NB4 (cell line): ENCODE results near the gene SLC9C1.

ENCODE experiments used
- DNase-seq: peaks from one replicate; pipeline ENCODE4 v3.0.0; 2010; ENCODE audit warnings: low read depth
- H3K4me3 ChIP-seq: one replicate; pipeline ENCODE4 v1.5.1; 2011; ENCODE audit warnings: mild to moderate bottlenecking, low read depth, low read length, moderate library complexity
- MAX ChIP-seq: IDR thresholded peaks from 2 replicates; pipeline ENCODE4 v1.6.1; 2011; ENCODE audit warnings: low read depth, low read length
- MYC ChIP-seq: IDR thresholded peaks from 2 replicates; pipeline ENCODE4 v1.6.1; 2011; ENCODE audit warnings: low read depth, low read length
- POLR2A ChIP-seq: IDR thresholded peaks from 2 replicates; pipeline ENCODE4 v1.6.1; 2011; ENCODE audit warnings: mild to moderate bottlenecking; ENCODE audit not compliant: insufficient read length; ENCODE audit errors: extremely low read depth
- TF ChIP-seq, protein P1 (sequence below): IDR thresholded peaks from one replicate; pipeline ENCODE4 v1.5.1; 2012; ENCODE audit warnings: low read depth, low read length

The SLC9C1 gene

DNA sequence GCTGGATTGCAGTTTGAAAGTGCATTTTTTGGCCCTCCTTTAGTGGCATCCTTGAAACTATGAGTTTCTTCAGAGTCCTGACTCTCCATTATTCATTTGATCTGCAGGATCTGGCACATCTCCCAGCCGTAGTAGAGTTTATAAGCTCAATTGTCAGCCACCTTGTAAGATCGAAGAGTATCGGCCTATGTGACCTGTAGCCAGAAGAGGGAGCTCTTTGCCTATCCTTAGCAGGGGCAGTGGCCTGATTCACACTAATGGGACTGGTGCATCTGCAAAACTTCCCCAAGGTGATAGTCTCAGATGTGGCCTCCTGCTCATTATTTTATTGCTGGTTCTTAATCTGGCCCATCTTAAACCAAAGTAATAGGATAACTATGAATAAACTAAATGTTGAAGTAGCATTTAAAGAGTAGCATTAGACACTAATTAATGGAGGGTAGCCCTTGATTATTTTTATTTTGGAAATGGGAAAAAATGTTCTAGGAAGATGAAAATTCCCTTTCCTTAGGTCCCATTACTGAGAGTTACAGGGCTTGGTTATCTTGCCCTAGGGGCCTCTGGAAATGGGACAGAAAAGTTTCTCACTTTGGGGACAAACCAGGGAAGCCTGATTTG is 182.1 kb downstream of the SLC9C1 start:
- DNase-seq = peak; percentile 71
- TF ChIP-seq, protein P1, sequence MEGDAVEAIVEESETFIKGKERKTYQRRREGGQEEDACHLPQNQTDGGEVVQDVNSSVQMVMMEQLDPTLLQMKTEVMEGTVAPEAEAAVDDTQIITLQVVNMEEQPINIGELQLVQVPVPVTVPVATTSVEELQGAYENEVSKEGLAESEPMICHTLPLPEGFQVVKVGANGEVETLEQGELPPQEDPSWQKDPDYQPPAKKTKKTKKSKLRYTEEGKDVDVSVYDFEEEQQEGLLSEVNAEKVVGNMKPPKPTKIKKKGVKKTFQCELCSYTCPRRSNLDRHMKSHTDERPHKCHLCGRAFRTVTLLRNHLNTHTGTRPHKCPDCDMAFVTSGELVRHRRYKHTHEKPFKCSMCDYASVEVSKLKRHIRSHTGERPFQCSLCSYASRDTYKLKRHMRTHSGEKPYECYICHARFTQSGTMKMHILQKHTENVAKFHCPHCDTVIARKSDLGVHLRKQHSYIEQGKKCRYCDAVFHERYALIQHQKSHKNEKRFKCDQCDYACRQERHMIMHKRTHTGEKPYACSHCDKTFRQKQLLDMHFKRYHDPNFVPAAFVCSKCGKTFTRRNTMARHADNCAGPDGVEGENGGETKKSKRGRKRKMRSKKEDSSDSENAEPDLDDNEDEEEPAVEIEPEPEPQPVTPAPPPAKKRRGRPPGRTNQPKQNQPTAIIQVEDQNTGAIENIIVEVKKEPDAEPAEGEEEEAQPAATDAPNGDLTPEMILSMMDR = peak; percentile 88
- no peak for TF ChIP-seq MAX
- H3K4me3 ChIP-seq = no peak overlapping the region

DNA sequence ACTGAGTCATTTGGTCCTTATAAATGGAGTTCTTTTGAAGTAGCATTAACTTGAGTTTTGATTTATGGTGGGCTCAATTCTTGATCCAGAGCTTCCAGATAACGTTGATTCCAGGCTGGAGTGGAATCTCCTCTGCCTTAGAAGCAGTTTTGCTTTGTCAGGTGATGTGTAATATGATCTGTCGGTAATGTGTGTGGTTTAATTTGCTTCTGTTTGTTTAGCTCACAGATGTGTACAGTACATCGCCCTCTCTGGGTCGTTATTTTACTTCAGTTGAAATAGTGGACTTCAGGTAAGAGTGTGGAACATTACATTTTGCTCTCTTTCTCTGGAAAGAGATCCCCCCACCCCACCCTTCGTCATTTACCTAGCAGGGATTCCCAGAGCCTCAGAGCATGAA is 184.7 kb downstream of the SLC9C1 start:
- H3K4me3 ChIP-seq = no peak overlapping the region
- no peak for TF ChIP-seq POLR2A
- TF ChIP-seq, protein P1 = no peak
- TF ChIP-seq MAX = no peak
- no peak for TF ChIP-seq MYC
- no peak for DNase-seq

GRCh38 chr3:112104774-112105173 is 189.2 kb downstream of the SLC9C1 start:
- TF ChIP-seq MAX (no peak), MYC (no peak)
- DNase-seq = no peak
- H3K4me3 ChIP-seq = no peak overlapping the region

- no peak overlapping the region for H3K4me3 ChIP-seq
- TF ChIP-seq MYC (no peak), MAX (no peak), POLR2A (no peak)
- TF ChIP-seq, protein P1 = no peak
- DNase-seq = no peak
Observed at GRCh38 chr3:112101916-112102315, 192.1 kb downstream of the SLC9C1 start.

DNA sequence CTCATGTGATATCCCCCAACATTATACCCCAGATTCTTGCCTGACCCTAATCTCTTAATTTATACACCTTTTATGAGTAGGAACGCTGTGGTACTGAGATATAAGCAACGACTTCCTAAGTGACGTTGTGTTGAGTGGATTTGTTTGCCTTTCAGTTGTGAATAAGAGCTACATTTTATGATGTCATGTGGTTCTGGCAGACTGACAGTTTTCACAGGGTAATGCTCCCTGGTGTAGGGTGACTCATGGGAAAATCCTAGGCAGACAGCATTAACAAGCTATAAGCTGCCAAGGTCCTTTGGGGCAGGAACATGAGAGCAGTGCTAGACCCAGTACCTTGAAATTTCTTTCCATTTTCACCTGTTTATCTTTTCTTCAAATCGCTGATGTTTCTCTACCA is 196.6 kb downstream of the SLC9C1 start:
- DNase-seq = peak; percentile 1
- TF ChIP-seq MAX (no peak), MYC (no peak), POLR2A (no peak)
- TF ChIP-seq, protein P1 = no peak
- H3K4me3 ChIP-seq = no peak overlapping the region

GRCh38 chr3:112096176-112096575 is 197.8 kb downstream of the SLC9C1 start:
- TF ChIP-seq MAX = no peak
- no peak for TF ChIP-seq MYC
- no peak for TF ChIP-seq POLR2A
- TF ChIP-seq, protein P1 = no peak
- H3K4me3 ChIP-seq = no peak overlapping the region
- DNase-seq = no peak
